Lung (tissue), 12 donors: ENCODE measurements around the gene TBC1D10B. TPM values are rescaled to one million over a fixed set of nuclear protein-coding genes. Genes with fewer than 3 reads are reported as not detected.

Source experiments
- ATAC-seq: fragments of 200-7000 bp; cut with Tn5 transposase; one replicate; pipeline ENCODE4 v1.9.1; 2020; ENCODE audit warnings: moderate number of reproducible peaks; ENCODE audit not compliant: insufficient read depth, low FRiP score
- DNase-seq, 3 donors: peaks; one replicate each; pipeline ENCODE4 v3.0.0-alpha.2; 2013 to 2017
- H3K27ac ChIP-seq, 2 donors: one replicate each; pipeline ENCODE4 v1.5.1; 2013; ENCODE audit warnings: mild to moderate bottlenecking in 2 of 2, moderate library complexity in 2 of 2, control low read depth in 1 of 2, inconsistent platforms in 1 of 2, low read depth in 1 of 2, low read length in 1 of 2
- H3K27me3 ChIP-seq, 3 donors: one replicate each; pipeline ENCODE4 v1.5.1; 2013; ENCODE audit warnings: low read length in 2 of 3; ENCODE audit not compliant: control insufficient read depth in 3 of 3, insufficient read depth in 3 of 3
- H3K36me3 ChIP-seq, 4 donors: one replicate each; pipeline ENCODE4 v1.5.1; 2013; ENCODE audit warnings: low read length in 4 of 4, mild to moderate bottlenecking in 1 of 4, moderate library complexity in 1 of 4; ENCODE audit not compliant: control insufficient read depth in 4 of 4, insufficient read depth in 4 of 4
- H3K4me1 ChIP-seq, 5 donors: one replicate each; pipeline ENCODE4 v1.5.1; 2013; ENCODE audit warnings: low read length in 5 of 5, mild to moderate bottlenecking in 2 of 5, moderate library complexity in 1 of 5; ENCODE audit not compliant: control insufficient read depth in 5 of 5, insufficient read depth in 5 of 5
- H3K4me3 ChIP-seq: one replicate; pipeline ENCODE4 v1.5.1; 2013; ENCODE audit warnings: mild to moderate bottlenecking, control low read depth, moderate library complexity
- H3K9ac ChIP-seq, 2 donors: one replicate each; pipeline ENCODE4 v1.5.1; 2013; ENCODE audit warnings: low read length in 2 of 2, control low read depth in 1 of 2; ENCODE audit not compliant: insufficient read depth in 1 of 2
- H3K9me3 ChIP-seq, 4 donors: one replicate each; pipeline ENCODE4 v1.5.1; 2013; ENCODE audit warnings: low read length in 3 of 4, mild to moderate bottlenecking in 1 of 4, moderate library complexity in 1 of 4; ENCODE audit not compliant: control insufficient read depth in 4 of 4, insufficient read depth in 3 of 4
- WGBS, 2 donors: extraction: QIAGEN DNeasy Blood & Tissue Kit; methylation state at CpG; one replicate each; pipeline ENCODE4 v1.1.7; 2013; 5-methylcytosine and 5-hydroxymethylcytosine counted together
- polyA plus RNA-seq, 2 donors: library from polyadenylated mRNA; stranded (reverse); fragments of 200-250 nt; gene quantifications; one replicate each; pipeline ENCODE4 v1.2.1, GENCODE V29; 2013
- total RNA-seq, 2 donors: library from RNA; depleted of rRNA in 1 of 2; stranded (reverse); fragments of >200 nt in 1 of 2; gene quantifications; one replicate each; pipeline ENCODE4 v1.2.1, GENCODE V29; 2014 to 2021
- TF ChIP-seq, protein P1 (sequence below): IDR thresholded peaks from 2 replicates; pipeline ENCODE4 v1.5.1; 2012; ENCODE audit warnings: mild to moderate bottlenecking; ENCODE audit errors: control extremely low read depth, extremely low read depth
- donor health status: control.
- donor health status: control.
- donor health status: Bipolar disorder and iron deficiency.
- donor health status: healthy.
- donor health status: DM: yes; HTN: yes; CAD: no.

Gene TBC1D10B
- total and polyA plus RNA-seq, 4 donors: 26.9 to 43.6 (median 29.8) TPM

GRCh38 chr16:30372038-30372712, 1.9 kb upstream of the TBC1D10B start:
- Histone ChIP-seq H3K4me1 (peaks cover 6 to 27% (median 16%) of the 10 kb centered on the region in 5 donors), H3K27ac (peak overlapping the region in 1 of 2 donors; percentile 88), H3K27me3 (no peaks in the 10 kb centered on the region), H3K9ac (no peak overlapping the region), H3K9me3 (no peaks in the 10 kb centered on the region), H3K4me3 (no peak overlapping the region), H3K36me3 (peaks cover 0 to 5% (median 2%) of the 10 kb centered on the region in 4 donors)
- DNase-seq: no peak
- TF ChIP-seq, protein P1, sequence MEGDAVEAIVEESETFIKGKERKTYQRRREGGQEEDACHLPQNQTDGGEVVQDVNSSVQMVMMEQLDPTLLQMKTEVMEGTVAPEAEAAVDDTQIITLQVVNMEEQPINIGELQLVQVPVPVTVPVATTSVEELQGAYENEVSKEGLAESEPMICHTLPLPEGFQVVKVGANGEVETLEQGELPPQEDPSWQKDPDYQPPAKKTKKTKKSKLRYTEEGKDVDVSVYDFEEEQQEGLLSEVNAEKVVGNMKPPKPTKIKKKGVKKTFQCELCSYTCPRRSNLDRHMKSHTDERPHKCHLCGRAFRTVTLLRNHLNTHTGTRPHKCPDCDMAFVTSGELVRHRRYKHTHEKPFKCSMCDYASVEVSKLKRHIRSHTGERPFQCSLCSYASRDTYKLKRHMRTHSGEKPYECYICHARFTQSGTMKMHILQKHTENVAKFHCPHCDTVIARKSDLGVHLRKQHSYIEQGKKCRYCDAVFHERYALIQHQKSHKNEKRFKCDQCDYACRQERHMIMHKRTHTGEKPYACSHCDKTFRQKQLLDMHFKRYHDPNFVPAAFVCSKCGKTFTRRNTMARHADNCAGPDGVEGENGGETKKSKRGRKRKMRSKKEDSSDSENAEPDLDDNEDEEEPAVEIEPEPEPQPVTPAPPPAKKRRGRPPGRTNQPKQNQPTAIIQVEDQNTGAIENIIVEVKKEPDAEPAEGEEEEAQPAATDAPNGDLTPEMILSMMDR: no peak
- 78 to 93% methylated on average over 6 of the region's 6 CpGs for WGBS, 2 donors
- no peak for ATAC-seq

DNA sequence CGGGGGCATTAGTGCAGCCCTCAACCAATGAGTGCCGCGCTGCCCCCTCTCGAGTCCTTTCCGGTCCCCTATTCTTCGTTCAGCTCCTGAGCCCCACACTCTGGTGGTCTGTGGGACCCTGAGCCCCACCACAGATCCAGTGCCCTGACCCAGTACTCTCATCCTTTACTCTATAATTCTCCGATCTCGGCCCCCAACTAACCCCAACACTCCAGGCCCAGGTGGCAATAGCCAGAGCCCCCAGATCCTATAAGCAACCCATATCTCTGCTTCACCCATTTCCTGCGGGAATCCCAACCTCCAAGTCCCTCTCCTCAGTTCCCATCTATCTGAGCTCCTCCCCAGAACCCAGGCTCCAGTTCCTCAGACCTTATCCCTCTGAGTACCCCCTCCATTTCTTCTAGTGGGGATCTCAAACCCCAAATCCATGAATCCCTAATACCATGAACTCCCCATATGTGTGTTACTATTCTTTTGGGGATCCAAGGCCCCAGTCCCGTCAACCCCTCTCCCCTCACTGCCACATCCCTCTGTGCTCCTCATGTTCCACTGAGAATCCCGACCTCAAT, 1.0 kb upstream of the TBC1D10B start:
- Histone ChIP-seq H3K27me3 (no peaks in the 10 kb centered on the region), H3K36me3 (peaks cover 0 to 7% (median 2%) of the 10 kb centered on the region in 4 donors), H3K4me1 (peaks cover 6 to 35% (median 16%) of the 10 kb centered on the region in 5 donors), H3K4me3 (peak overlapping the region; percentile 6), H3K9ac (peak overlapping the region in 1 of 2 donors; percentile 34), H3K9me3 (no peaks in the 10 kb centered on the region), H3K27ac (peak overlapping the region; percentile 86 to 88)
- no peak for DNase-seq
- no peak for ATAC-seq
- WGBS, 2 donors: 19 to 20% methylated on average over 11 of the region's 11 CpGs
- TF ChIP-seq, protein P1: no peak

DNA sequence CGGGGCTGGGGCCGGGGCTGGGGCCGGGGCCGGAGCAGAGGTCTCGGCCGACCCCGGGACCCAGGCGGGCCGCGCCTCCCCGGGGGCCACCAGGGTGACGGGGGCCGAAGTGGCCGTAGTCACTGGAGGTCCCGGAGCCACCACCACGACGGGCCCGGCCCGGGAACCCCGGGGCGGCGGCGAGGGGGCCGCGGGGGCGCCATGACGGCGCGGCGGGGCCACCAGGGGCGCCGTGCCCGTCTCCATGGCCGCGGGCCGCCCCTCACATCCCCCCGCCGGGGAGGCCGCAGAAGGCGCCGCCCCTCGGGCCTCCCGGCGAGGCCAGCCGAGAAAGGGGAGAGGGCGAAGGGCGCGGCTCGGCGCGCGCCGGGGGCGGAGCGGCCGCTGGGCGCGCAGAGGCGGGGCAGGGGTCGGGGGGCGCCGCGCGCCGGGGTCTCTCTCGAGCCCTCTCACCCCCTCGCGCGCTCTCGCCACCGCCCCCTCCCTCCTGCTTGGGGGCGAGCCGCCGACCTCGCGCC, 297 bp downstream of the TBC1D10B start:
- no peaks in the 10 kb centered on the region for H3K27me3 ChIP-seq
- no peaks in the 10 kb centered on the region for H3K9me3 ChIP-seq
- H3K36me3 ChIP-seq: peaks cover 0 to 13% (median 6%) of the 10 kb centered on the region in 4 donors
- peak overlapping the region; percentile 59 to 85 for H3K27ac ChIP-seq
- H3K4me3 ChIP-seq: peak overlapping the region; percentile 83
- WGBS, 2 donors: 0% methylated on average over 26 to 76 of the region's 76 CpGs
- TF ChIP-seq, protein P1: no peak
- peaks cover 6 to 35% (median 16%) of the 10 kb centered on the region in 5 donors for H3K4me1 ChIP-seq
- DNase-seq (no peak), ATAC-seq (no peak)
- peak overlapping the region in 1 of 2 donors; percentile 55 for H3K9ac ChIP-seq
